Measurements from ENCODE around the gene STAU1. TPM values are rescaled to one million over a fixed set of nuclear protein-coding genes. Genes with fewer than 3 reads are reported as not detected.
A peak's percentile ranks its signal among the peaks of the same experiment; 100 is the strongest.
"Not testable (repeated sequence)": the region's sequence is repeated elsewhere in the genome, so short reads cannot be mapped to it uniquely, and the experiment has no call there.

Gene STAU1
- total and polyA plus RNA-seq, 3 experiments from 2014 or later, result 40.5 to 77.6 (median 76.8) TPM

- Histone ChIP-seq H3K36me3 (ENCODE audit: insufficient read depth, low read length) (peaks cover 24% of the 10 kb centered on the region), H3K4me1 (ENCODE audit: insufficient read depth, low read length) (no peaks in the 10 kb centered on the region), H3K4me3 (ENCODE audit: low read length) (no peak overlapping the region), H3K27ac (ENCODE audit: low read depth, low read length) (no peak overlapping the region), H3K27me3 (ENCODE audit: insufficient read depth, low read length, poor library complexity, severe bottlenecking) (no peaks in the 10 kb centered on the region), H3K9me3 (ENCODE audit: low read length) (no peaks in the 10 kb centered on the region)
- Mint-ChIP-seq H3K4me1 (peaks cover 12 to 33% (median 31%) of the 10 kb centered on the region in 3 donors), H3K27me3 (peaks cover 0 to 2% of the 10 kb centered on the region in 2 donors), H3K27ac (peak overlapping the region in 3 of 8 donors; percentile 2 to 79 (median 8)), H3K36me3 (peaks cover 5 to 80% (median 20%) of the 10 kb centered on the region in 3 donors), H3K9me3 (no peaks in the 10 kb centered on the region), H3K4me3 (no peak overlapping the region)
- CTCF ChIA-PET, result interaction anchor here (2.3 to 3.5 kb wide), 2 partner anchors 13 to 70 kb away, joined by 9 to 10 read pairs; no protein-coding TSS in a partner anchor
- DNase-seq, result no peak
- POLR2A ChIA-PET, result no interaction called here
Observed at GRCh38 chr20:49146442-49147225, 41.5 kb downstream of the STAU1 start.

- H3K27me3 ChIP-seq (ENCODE audit: insufficient read depth, low read length, poor library complexity, severe bottlenecking), result no peaks in the 10 kb centered on the region
- no peaks in the 10 kb centered on the region for H3K9me3 ChIP-seq (ENCODE audit: low read length)
- Mint-ChIP-seq H3K36me3 (peaks cover 0 to 65% (median 7%) of the 10 kb centered on the region in 3 donors), H3K4me1 (peaks cover 8 to 38% (median 31%) of the 10 kb centered on the region in 3 donors), H3K27ac (peak overlapping the region in 4 of 8 donors; percentile 2 to 45 (median 36)), H3K4me3 (no peak overlapping the region), H3K9me3 (no peaks in the 10 kb centered on the region), H3K27me3 (peaks cover 0 to 2% of the 10 kb centered on the region in 2 donors)
- H3K4me1 ChIP-seq (ENCODE audit: insufficient read depth, low read length), result no peaks in the 10 kb centered on the region
- no peak overlapping the region for H3K4me3 ChIP-seq (ENCODE audit: low read length)
- H3K36me3 ChIP-seq (ENCODE audit: insufficient read depth, low read length), result peaks cover 15% of the 10 kb centered on the region
- DNase-seq, result no peak
- no peak overlapping the region for H3K27ac ChIP-seq (ENCODE audit: low read depth, low read length)
- POLR2A ChIA-PET, result no interaction called here
- CTCF ChIA-PET, result no interaction called here
Observed at GRCh38 chr20:49140834-49141233, 47.3 kb downstream of the STAU1 start.

- H3K4me1 Mint-ChIP-seq, result peaks cover 8 to 38% (median 31%) of the 10 kb centered on the region in 3 donors
- Histone ChIP-seq H3K4me3 (ENCODE audit: low read length) (no peak overlapping the region), H3K9me3 (ENCODE audit: low read length) (no peaks in the 10 kb centered on the region), H3K27ac (ENCODE audit: low read depth, low read length) (no peak overlapping the region), H3K36me3 (ENCODE audit: insufficient read depth, low read length) (peaks cover 15% of the 10 kb centered on the region), H3K4me1 (ENCODE audit: insufficient read depth, low read length) (no peaks in the 10 kb centered on the region), H3K27me3 (ENCODE audit: insufficient read depth, low read length, poor library complexity, severe bottlenecking) (no peaks in the 10 kb centered on the region)
- no peaks in the 10 kb centered on the region for H3K9me3 Mint-ChIP-seq
- ChIA-PET CTCF (no interaction called here), POLR2A (no interaction called here)
- peak overlapping the region in 4 of 8 donors; percentile 2 to 55 (median 42) for H3K27ac Mint-ChIP-seq
- DNase-seq, result no peak
- H3K4me3 Mint-ChIP-seq, result no peak overlapping the region
- peaks cover 0 to 67% (median 7%) of the 10 kb centered on the region in 3 donors for H3K36me3 Mint-ChIP-seq
- peaks cover 0 to 2% of the 10 kb centered on the region in 2 donors for H3K27me3 Mint-ChIP-seq
Observed at GRCh38 chr20:49140411-49140810, 47.7 kb downstream of the STAU1 start.

GRCh38 chr20:49138431-49138830 is 49.7 kb downstream of the STAU1 start:
- Histone ChIP-seq H3K9me3 (ENCODE audit: low read length) (no peaks in the 10 kb centered on the region), H3K27me3 (ENCODE audit: insufficient read depth, low read length, poor library complexity, severe bottlenecking) (no peaks in the 10 kb centered on the region), H3K36me3 (ENCODE audit: insufficient read depth, low read length) (peaks cover 1% of the 10 kb centered on the region), H3K27ac (ENCODE audit: low read depth, low read length) (no peak overlapping the region), H3K4me1 (ENCODE audit: insufficient read depth, low read length) (no peaks in the 10 kb centered on the region), H3K4me3 (ENCODE audit: low read length) (no peak overlapping the region)
- Mint-ChIP-seq H3K36me3 (peaks cover 0 to 71% (median 11%) of the 10 kb centered on the region in 3 donors), H3K27me3 (peaks cover 0 to 2% of the 10 kb centered on the region in 2 donors), H3K9me3 (no peaks in the 10 kb centered on the region), H3K4me1 (peaks cover 4 to 26% (median 23%) of the 10 kb centered on the region in 3 donors), H3K4me3 (no peak overlapping the region), H3K27ac (peak overlapping the region in 2 of 8 donors; percentile 55 to 84)
- CTCF ChIA-PET, result interaction anchor here (0.6 to 6.3 kb wide), 4 partner anchors 67 to 81 kb away, joined by 3 to 98 read pairs (median 8); partner anchors contain the start of gene DDX27
- DNase-seq, result no peak
- POLR2A ChIA-PET, result no interaction called here

- Mint-ChIP-seq H3K4me3 (peak overlapping the region in 1 of 7 donors; percentile 41), H3K9me3 (no peaks in the 10 kb centered on the region), H3K36me3 (peaks cover 0 to 71% (median 12%) of the 10 kb centered on the region in 3 donors), H3K27ac (peak overlapping the region in 5 of 8 donors; percentile 17 to 71 (median 61)), H3K27me3 (no peaks in the 10 kb centered on the region), H3K4me1 (peaks cover 5 to 30% (median 25%) of the 10 kb centered on the region in 3 donors)
- Histone ChIP-seq H3K36me3 (ENCODE audit: insufficient read depth, low read length) (peaks cover 4% of the 10 kb centered on the region), H3K4me1 (ENCODE audit: insufficient read depth, low read length) (no peaks in the 10 kb centered on the region), H3K9me3 (ENCODE audit: low read length) (no peaks in the 10 kb centered on the region), H3K4me3 (ENCODE audit: low read length) (no peak overlapping the region), H3K27ac (ENCODE audit: low read depth, low read length) (no peak overlapping the region), H3K27me3 (ENCODE audit: insufficient read depth, low read length, poor library complexity, severe bottlenecking) (no peaks in the 10 kb centered on the region)
- no peak for DNase-seq
- ChIA-PET POLR2A (interaction anchor here (0.6 kb wide), 1 partner anchor 81 kb away, joined by 3 read pairs; no protein-coding TSS in a partner anchor), CTCF (interaction anchor here (1.0 to 6.3 kb wide), 2 partner anchors 8 to 80 kb away, joined by 3 to 98 read pairs; partner anchors contain the start of gene DDX27)
Observed at GRCh38 chr20:49136817-49137571, 51.1 kb downstream of the STAU1 start.

- not testable (repeated sequence) for H3K27ac ChIP-seq (ENCODE audit: low read depth, low read length); H3K27me3 Mint-ChIP-seq; H3K4me3 ChIP-seq (ENCODE audit: low read length); H3K4me3 Mint-ChIP-seq; H3K4me1 ChIP-seq (ENCODE audit: insufficient read depth, low read length); H3K9me3 ChIP-seq (ENCODE audit: low read length); DNase-seq; H3K27me3 ChIP-seq (ENCODE audit: insufficient read depth, low read length, poor library complexity, severe bottlenecking); H3K9me3 Mint-ChIP-seq
- ChIA-PET CTCF (interaction anchor here (6.3 kb wide), 1 partner anchor 82 kb away, joined by 98 read pairs; the partner anchor contains the start of gene DDX27), POLR2A (interaction anchor here (0.7 kb wide), 1 partner anchor 82 kb away, joined by 6 read pairs; no protein-coding TSS in a partner anchor)
- H3K36me3 Mint-ChIP-seq, result peaks cover 0 to 76% (median 16%) of the 10 kb centered on the region in 3 donors
- peak overlapping the region in 3 of 8 donors; percentile 19 to 90 (median 25) for H3K27ac Mint-ChIP-seq
- H3K4me1 Mint-ChIP-seq, result peaks cover 9 to 35% (median 18%) of the 10 kb centered on the region in 3 donors
- H3K36me3 ChIP-seq (ENCODE audit: insufficient read depth, low read length), result peaks cover 13% of the 10 kb centered on the region
Observed at GRCh38 chr20:49134797-49135196, 53.3 kb downstream of the STAU1 start.

- Histone ChIP-seq H3K27ac (ENCODE audit: low read depth, low read length) (no peak overlapping the region), H3K4me1 (ENCODE audit: insufficient read depth, low read length) (no peaks in the 10 kb centered on the region), H3K9me3 (ENCODE audit: low read length) (no peaks in the 10 kb centered on the region), H3K27me3 (ENCODE audit: insufficient read depth, low read length, poor library complexity, severe bottlenecking) (no peaks in the 10 kb centered on the region), H3K4me3 (ENCODE audit: low read length) (no peak overlapping the region), H3K36me3 (ENCODE audit: insufficient read depth, low read length) (peaks cover 13% of the 10 kb centered on the region)
- ChIA-PET CTCF (interaction anchor here (0.7 to 6.3 kb wide), 7 partner anchors 10 to 95 kb away, joined by 3 to 98 read pairs (median 4); partner anchors contain the start of genes DDX27 and STAU1), POLR2A (no interaction called here)
- peak overlapping the region in 3 of 8 donors; percentile 32 to 73 (median 36) for H3K27ac Mint-ChIP-seq
- peaks cover 11 to 31% (median 13%) of the 10 kb centered on the region in 3 donors for H3K4me1 Mint-ChIP-seq
- H3K9me3 Mint-ChIP-seq, result no peaks in the 10 kb centered on the region
- peaks cover 0 to 74% (median 16%) of the 10 kb centered on the region in 3 donors for H3K36me3 Mint-ChIP-seq
- no peak overlapping the region for H3K4me3 Mint-ChIP-seq
- DNase-seq, result no peak
- H3K27me3 Mint-ChIP-seq, result no peaks in the 10 kb centered on the region
Observed at GRCh38 chr20:49133571-49133970, 54.6 kb downstream of the STAU1 start.

Measured in CD8-positive, alpha-beta memory T cell (primary cell).